Measurements from ENCODE around the gene OPN1MW.
"Not testable (repeated sequence)": the region's sequence is repeated elsewhere in the genome, so short reads cannot be mapped to it uniquely, and the experiment has no call there.

- not testable (repeated sequence) for TF ChIP-seq POLR2A (IDR thresholded peaks at IDR 0.05; ENCODE audit: low read depth, low read length); EZH2 (IDR thresholded peaks at IDR 0.05; ENCODE audit: borderline replicate concordance, low read depth, low read length, severe bottlenecking); MYC (IDR thresholded peaks at IDR 0.05; ENCODE audit: low read depth, low read length); JUN (IDR thresholded peaks at IDR 0.05; ENCODE audit: borderline replicate concordance, insufficient read depth, insufficient read length, low read depth); MAX (IDR thresholded peaks at IDR 0.05; ENCODE audit: insufficient read depth, insufficient read length); POLR2AphosphoS5 (IDR thresholded peaks at IDR 0.05; ENCODE audit: insufficient read depth, low read depth, low read length); GATA2 (IDR thresholded peaks at IDR 0.05; ENCODE audit: insufficient read depth, insufficient read length, low read depth, low read length); FOS (IDR thresholded peaks at IDR 0.05; ENCODE audit: borderline replicate concordance, insufficient read depth, low read length)
- TF ChIP-seq, protein P1, sequence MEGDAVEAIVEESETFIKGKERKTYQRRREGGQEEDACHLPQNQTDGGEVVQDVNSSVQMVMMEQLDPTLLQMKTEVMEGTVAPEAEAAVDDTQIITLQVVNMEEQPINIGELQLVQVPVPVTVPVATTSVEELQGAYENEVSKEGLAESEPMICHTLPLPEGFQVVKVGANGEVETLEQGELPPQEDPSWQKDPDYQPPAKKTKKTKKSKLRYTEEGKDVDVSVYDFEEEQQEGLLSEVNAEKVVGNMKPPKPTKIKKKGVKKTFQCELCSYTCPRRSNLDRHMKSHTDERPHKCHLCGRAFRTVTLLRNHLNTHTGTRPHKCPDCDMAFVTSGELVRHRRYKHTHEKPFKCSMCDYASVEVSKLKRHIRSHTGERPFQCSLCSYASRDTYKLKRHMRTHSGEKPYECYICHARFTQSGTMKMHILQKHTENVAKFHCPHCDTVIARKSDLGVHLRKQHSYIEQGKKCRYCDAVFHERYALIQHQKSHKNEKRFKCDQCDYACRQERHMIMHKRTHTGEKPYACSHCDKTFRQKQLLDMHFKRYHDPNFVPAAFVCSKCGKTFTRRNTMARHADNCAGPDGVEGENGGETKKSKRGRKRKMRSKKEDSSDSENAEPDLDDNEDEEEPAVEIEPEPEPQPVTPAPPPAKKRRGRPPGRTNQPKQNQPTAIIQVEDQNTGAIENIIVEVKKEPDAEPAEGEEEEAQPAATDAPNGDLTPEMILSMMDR (IDR thresholded peaks at IDR 0.05; ENCODE audit: extremely low read depth in 1 of 2, insufficient read depth in 1 of 2, low read depth in 1 of 2, low read length in 2 of 2), result not testable (repeated sequence)
These were observed 37.1 kb downstream of the OPN1MW start, which contains the start of gene OPN1MW2 for GRCh38 chrX:154219456-154219855.

Measured in endothelial cell of umbilical vein (primary cell).